Measurements from ENCODE around the gene HS6ST1.
"Not testable (repeated sequence)": the region's sequence is repeated elsewhere in the genome, so short reads cannot be mapped to it uniquely, and the experiment has no call there.

HS6ST1 gene

GRCh38 chr2:128280158-128280871, 38.4 kb downstream of the HS6ST1 start:
- DNase-seq = no peak

GRCh38 chr2:128279786-128280157, 38.9 kb downstream of the HS6ST1 start:
- no peak for DNase-seq

DNA sequence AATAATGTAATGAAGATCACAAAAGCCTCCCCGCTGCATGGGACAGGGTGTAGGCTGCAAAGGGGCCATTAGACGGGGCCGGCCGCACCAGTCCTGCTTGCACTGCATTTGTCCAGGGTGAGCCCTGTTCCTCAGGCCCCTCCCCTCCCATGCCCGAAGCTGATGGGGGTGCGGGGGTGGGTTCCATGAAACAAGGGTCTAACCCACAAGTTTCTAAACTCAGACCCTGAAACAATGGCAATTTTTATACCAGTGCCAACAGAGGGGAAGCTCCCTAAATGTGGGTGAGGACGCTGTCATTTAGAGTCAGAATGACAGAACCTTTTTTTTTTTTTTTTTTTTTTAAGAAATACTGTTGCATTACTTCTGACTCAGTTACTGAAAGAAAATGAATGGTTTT, 39.7 kb downstream of the HS6ST1 start:
- no peak for DNase-seq

DNA sequence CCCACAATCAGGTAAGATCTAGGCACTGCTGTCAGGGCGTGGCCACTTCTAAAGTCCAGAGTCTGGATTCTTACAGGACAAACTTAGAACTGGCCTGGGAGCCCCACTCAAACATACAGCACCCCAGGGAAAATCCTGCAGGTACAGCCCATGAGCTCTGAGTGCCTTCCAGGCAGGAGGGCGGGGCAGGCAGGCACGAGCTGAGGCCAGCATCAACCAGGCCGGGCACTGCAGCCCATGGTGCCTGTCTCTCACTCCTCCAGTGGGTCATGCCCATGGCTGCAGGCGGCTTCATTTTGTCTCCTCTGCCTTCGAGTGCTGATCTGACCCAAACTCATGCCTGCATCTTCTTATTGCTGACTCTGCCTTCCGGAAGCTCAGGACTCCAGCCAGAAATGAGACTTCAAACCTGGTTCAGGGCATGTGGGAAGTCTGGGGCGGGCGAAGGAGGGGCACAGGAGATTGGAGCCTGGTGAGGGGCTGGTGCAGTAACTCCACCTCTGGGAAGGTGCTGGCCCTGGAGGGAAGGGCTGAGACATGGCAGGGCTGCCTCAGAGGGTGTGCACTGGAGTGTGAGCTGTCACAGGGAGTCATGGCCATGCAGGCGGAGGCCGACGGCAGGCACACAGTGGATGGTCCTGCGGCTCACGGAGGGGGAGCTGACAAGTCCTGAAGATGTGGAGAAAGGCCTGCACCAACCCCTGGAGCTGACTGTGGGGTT, 40.5 kb downstream of the HS6ST1 start:
- no peak for DNase-seq

GRCh38 chr2:128276878-128277675, 41.6 kb downstream of the HS6ST1 start:
- no peak for DNase-seq

GRCh38 chr2:128275498-128276045, 43.1 kb downstream of the HS6ST1 start:
- DNase-seq = no peak

DNA sequence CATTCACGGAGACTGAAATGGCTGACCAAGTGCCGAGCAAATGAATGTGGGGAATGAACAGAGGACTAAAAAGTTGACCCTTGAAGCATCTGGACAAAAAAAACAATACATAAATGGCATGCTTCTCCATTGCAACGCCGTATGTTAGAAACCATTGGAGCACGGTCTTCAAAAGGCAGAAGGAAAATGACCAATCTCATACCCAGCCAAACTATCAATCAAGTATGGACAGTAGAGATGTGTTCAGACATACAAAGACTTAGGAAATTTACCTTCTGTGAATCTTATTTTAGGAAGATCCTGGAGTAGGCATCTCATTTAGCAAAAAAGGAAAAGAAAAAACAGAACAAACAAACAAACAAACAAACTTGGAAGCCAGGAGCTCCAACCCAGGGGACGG, 44.5 kb downstream of the HS6ST1 start:
- DNase-seq = no peak

DNA sequence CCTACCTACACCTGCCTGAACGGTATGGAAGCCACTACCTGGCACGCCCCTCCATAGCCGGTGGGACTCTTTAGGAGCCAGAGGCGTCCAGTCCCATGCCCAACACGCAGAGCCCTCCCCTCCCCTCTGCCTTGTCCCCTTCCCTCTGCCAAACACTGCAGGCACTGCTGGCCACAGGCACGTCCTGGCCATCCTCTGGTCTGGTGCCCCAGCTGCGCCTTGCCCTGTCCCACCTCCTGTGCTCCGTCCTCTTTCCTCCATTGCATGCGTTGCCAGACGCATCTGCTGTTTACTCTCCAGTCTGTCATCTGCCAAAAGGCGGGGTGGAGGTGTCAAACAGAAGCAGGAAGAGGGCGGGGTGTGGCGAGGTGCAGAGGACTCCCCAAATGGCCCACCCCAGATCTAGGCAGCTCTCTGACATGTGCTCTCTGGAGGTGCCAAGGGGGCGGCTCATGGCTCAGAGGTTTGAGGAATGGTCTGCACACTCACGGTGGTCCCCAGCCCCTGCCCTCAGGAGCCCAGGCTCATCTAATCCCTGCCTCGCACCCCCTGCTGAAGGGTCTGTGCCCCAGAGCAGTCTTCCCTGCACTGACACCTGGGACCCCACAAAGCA, 45.1 kb downstream of the HS6ST1 start:
- no peak for DNase-seq

- no peak for DNase-seq
Measured at GRCh38 chr2:128272601-128273468, 45.8 kb downstream of the HS6ST1 start.

DNA sequence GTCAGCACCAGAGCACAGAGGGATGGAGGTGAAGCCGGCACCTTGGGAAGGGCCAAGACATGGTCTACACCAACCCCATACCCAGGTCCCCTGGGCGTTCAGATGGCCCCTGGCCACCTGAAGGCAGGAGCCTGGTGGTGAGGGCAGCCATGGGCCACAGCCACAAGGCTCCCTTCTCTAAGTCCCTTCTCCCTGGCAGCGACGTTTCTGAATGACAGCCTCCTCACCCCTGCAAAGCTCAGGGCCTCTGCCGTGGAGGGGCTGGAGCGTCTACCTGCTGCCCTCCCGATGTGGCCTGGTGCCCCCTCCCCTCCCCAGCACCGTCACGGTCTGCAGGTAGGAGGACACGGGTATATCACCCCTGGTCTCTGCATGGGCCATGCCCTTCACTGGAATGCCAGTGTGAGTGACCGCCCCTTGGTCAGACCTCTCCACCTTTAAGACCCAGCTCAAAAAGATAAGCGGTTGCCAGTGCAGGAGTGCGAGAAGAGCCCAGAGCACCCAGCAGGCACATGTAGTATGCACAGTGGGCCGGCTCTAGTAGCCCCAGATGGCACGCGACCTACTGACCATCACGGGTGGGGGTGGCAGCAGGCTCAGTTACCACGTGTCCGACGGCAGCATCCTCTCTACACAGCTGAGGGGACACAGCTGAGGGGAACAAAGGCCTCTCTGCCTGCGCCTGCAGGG, 46.6 kb downstream of the HS6ST1 start:
- DNase-seq = no peak

- no peak for DNase-seq
Measured at GRCh38 chr2:128271597-128271910, 47.1 kb downstream of the HS6ST1 start.

- DNase-seq = no peak
Measured at GRCh38 chr2:128270672-128271596, 47.7 kb downstream of the HS6ST1 start.

DNA sequence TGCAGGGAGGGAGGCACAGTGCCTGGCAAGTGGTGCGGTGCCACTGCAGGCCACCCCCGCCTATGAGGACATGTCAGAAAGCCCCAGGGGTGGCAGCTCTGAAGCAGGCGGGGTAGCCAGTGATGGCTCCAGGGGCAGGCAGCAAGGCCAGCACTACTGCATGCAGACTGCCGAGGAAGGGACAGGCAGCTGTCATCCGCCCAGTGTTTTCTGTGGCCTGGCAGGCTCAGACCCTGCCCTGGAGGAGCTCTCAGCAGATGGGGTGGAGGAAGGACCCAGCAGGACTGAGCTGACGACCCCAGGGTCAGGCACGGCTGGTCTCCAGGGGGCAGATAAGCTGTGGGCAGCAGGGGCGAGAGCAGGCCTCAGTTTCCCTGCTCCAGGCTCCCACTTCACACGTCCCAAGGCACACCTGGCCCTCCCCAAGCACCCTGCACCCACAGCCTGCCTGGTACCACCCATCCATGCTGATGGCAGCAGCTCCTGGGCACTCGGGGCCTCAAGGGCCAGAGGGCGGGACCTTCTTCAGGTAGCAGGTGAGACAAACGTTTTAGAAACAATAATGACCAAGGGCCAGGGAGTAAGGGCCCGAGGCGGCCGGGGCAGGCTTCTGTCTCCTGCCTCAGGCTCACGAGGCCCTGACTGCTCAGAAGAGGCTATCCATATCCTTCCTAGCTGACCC, 48.5 kb downstream of the HS6ST1 start:
- DNase-seq = no peak

GRCh38 chr2:128269063-128269989, 49.3 kb downstream of the HS6ST1 start:
- DNase-seq = no peak

DNA sequence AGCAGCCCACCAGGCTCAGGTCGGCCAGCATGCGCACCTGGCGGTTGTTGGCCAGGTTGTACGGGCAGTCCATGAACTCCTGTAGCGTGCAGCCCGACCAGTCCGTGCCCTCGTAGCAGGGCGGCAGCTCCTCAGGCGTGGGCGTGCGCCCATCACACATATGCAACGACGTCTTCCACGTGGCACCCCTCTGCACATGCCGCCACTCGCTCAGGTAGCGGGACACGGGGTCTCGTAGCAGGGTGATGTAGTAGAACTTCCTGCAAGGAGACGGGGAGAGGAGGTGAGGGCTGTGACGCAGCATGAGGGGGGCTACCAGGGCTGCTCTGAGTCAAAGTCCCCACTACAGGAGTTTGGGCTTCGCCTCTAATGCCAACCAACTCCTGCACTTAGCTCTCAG, 50.1 kb downstream of the HS6ST1 start:
- DNase-seq = not testable (repeated sequence)

GRCh38 chr2:128268145-128268544, 50.5 kb downstream of the HS6ST1 start:
- not testable (repeated sequence) for DNase-seq

- DNase-seq = not testable (repeated sequence)
Measured at GRCh38 chr2:128267649-128268048, 51.0 kb downstream of the HS6ST1 start.

DNA sequence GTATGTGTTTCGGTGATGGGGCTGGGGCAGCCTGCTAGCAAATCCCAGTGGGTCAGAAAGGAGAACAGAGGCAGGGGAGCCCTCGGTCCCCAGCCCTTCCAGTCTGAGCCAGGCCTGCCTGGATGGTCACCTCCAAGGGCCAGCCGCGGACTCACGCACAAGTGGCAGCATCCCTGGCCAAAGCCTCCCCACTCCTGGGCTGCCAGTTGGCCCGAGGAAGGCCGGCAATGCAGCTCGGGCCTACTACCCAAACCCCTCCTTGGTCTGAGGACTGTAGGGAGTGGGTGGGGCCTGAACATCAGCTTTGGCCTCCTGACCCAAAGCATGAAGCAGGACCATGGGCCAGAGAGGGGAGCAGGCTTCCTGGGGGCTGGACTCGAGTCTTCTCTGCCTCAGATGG, 51.5 kb downstream of the HS6ST1 start:
- DNase-seq = not testable (repeated sequence)

GRCh38 chr2:128266463-128266862, 52.2 kb downstream of the HS6ST1 start:
- not testable (repeated sequence) for DNase-seq
